SU-DHL-6 (cell line): ENCODE data around the gene BID.

Experiments
- H2AFZ ChIP-seq: fragments of 200-600 bp; sonication (generic); 2 replicates; pipeline ENCODE4 v1.6.1; 2014; ENCODE audit warnings: low read depth, mild to moderate bottlenecking, moderate library complexity, mixed read lengths, antibody characterized with exemption, low read length; ENCODE audit not compliant: severe bottlenecking
- H3F3A ChIP-seq: fragments of 200-600 bp; shearing (Covaris generic); 2 replicates; pipeline ENCODE4 v1.6.0; 2016; ENCODE audit warnings: antibody characterized with exemption, mild to moderate bottlenecking; ENCODE audit not compliant: insufficient read depth
- H3K27ac ChIP-seq: fragments of 200-600 bp; sonication (generic); 2 replicates; pipeline ENCODE4 v1.5.1; 2016; ENCODE audit warnings: low read depth, mild to moderate bottlenecking, low read length, moderate library complexity, mixed read lengths
- H3K27me3 ChIP-seq: fragments of 200-600 bp; sonication (generic), shearing (Covaris generic); 2 replicates; pipeline ENCODE4 v1.6.0; 2014; ENCODE audit warnings: mild to moderate bottlenecking, low read length
- H3K36me3 ChIP-seq: fragments of 200-600 bp; sonication (generic); 2 replicates; pipeline ENCODE4 v1.6.1; 2014; ENCODE audit warnings: mild to moderate bottlenecking, low read length, mixed read lengths
- H3K4me2 ChIP-seq: fragments of 300-600, 200-600 bp; shearing (Covaris generic), sonication (generic); 2 replicates; pipeline ENCODE4 v1.6.0; 2014; ENCODE audit warnings: low read length, low read depth, mild to moderate bottlenecking; ENCODE audit not compliant: poor library complexity, severe bottlenecking
- H3K4me3 ChIP-seq: fragments of 200-600 bp; sonication (generic); 2 replicates; pipeline ENCODE4 v1.5.1; 2014; ENCODE audit warnings: antibody characterized with exemption, low read length, mild to moderate bottlenecking, mixed read lengths; ENCODE audit not compliant: insufficient read depth, poor library complexity, severe bottlenecking
- H3K79me2 ChIP-seq: fragments of 200-600 bp; sonication (generic); 2 replicates; pipeline ENCODE4 v1.6.1; 2014; ENCODE audit warnings: mild to moderate bottlenecking, low read length, moderate library complexity; ENCODE audit not compliant: insufficient read depth
- H3K9ac ChIP-seq: fragments of 200-600 bp; sonication (generic); 2 replicates; pipeline ENCODE4 v1.7.0; 2014; ENCODE audit warnings: mild to moderate bottlenecking, low read length
- H3K9me2 ChIP-seq: fragments of 200-600 bp; sonication (generic); replicated peaks from 2 replicates; pipeline ENCODE4 v1.6.1; 2014; ENCODE audit warnings: low read length; ENCODE audit not compliant: insufficient read depth
- H3K9me3 ChIP-seq: fragments of 200-600 bp; sonication (generic); 2 replicates; pipeline ENCODE4 v1.6.1; 2014; ENCODE audit warnings: low read length, mixed read lengths; ENCODE audit not compliant: insufficient read depth
- H4K20me1 ChIP-seq: fragments of 200-600 bp; sonication (generic); 2 replicates; pipeline ENCODE4 v1.6.1; 2014; ENCODE audit warnings: low read depth, mild to moderate bottlenecking, antibody characterized with exemption, low read length, moderate library complexity, mixed read lengths
- EZH2phosphoT487 ChIP-seq: fragments of 200-600 bp; sonication (generic), shearing (Covaris generic); conservative IDR thresholded peaks from 2 replicates; pipeline ENCODE4 v1.6.1; 2018; ENCODE audit warnings: mild to moderate bottlenecking, antibody characterized with exemption, low read length, moderate library complexity, mixed read lengths
- TF ChIP-seq, protein P1 (sequence below): fragments of 200-600 bp; sonication (generic); IDR thresholded peaks from one replicate; pipeline ENCODE4 v1.5.1; 2017; ENCODE audit warnings: antibody characterized with exemption, mild to moderate bottlenecking, low read length, moderate library complexity; ENCODE audit not compliant: insufficient read depth, poor library complexity, severe bottlenecking

The BID gene

GRCh38 chr22:17795661-17796548 is 21.6 kb upstream of the BID start:
- no peaks in the 10 kb centered on the region for H3K36me3 ChIP-seq
- H4K20me1 ChIP-seq = no peaks in the 10 kb centered on the region
- H3K9me3 ChIP-seq = no peaks in the 10 kb centered on the region
- H3K79me2 ChIP-seq = no peaks in the 10 kb centered on the region
- H3K9me2 ChIP-seq = no peaks in the 10 kb centered on the region
- H3K4me2 ChIP-seq = no peak overlapping the region
- H3F3A ChIP-seq = no peaks in the 10 kb centered on the region
- H2AFZ ChIP-seq = no peak overlapping the region
- no peaks in the 10 kb centered on the region for H3K27me3 ChIP-seq
- H3K9ac ChIP-seq = no peak overlapping the region
- H3K27ac ChIP-seq = no peak overlapping the region
- no peak overlapping the region for H3K4me3 ChIP-seq
- TF ChIP-seq, protein P1, sequence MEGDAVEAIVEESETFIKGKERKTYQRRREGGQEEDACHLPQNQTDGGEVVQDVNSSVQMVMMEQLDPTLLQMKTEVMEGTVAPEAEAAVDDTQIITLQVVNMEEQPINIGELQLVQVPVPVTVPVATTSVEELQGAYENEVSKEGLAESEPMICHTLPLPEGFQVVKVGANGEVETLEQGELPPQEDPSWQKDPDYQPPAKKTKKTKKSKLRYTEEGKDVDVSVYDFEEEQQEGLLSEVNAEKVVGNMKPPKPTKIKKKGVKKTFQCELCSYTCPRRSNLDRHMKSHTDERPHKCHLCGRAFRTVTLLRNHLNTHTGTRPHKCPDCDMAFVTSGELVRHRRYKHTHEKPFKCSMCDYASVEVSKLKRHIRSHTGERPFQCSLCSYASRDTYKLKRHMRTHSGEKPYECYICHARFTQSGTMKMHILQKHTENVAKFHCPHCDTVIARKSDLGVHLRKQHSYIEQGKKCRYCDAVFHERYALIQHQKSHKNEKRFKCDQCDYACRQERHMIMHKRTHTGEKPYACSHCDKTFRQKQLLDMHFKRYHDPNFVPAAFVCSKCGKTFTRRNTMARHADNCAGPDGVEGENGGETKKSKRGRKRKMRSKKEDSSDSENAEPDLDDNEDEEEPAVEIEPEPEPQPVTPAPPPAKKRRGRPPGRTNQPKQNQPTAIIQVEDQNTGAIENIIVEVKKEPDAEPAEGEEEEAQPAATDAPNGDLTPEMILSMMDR = no peak
- TF ChIP-seq EZH2phosphoT487 = no peak

GRCh38 chr22:17794726-17795542 is 20.7 kb upstream of the BID start:
- Histone ChIP-seq H3K27ac (no peak overlapping the region), H3K9me3 (no peaks in the 10 kb centered on the region), H3K4me3 (no peak overlapping the region), H3K79me2 (no peaks in the 10 kb centered on the region), H3K9ac (no peak overlapping the region), H3K9me2 (no peaks in the 10 kb centered on the region), H3F3A (no peaks in the 10 kb centered on the region), H3K27me3 (no peaks in the 10 kb centered on the region), H3K4me2 (no peak overlapping the region), H4K20me1 (no peaks in the 10 kb centered on the region), H2AFZ (no peak overlapping the region), H3K36me3 (no peaks in the 10 kb centered on the region)
- no peak for TF ChIP-seq EZH2phosphoT487
- TF ChIP-seq, protein P1 = no peak

DNA sequence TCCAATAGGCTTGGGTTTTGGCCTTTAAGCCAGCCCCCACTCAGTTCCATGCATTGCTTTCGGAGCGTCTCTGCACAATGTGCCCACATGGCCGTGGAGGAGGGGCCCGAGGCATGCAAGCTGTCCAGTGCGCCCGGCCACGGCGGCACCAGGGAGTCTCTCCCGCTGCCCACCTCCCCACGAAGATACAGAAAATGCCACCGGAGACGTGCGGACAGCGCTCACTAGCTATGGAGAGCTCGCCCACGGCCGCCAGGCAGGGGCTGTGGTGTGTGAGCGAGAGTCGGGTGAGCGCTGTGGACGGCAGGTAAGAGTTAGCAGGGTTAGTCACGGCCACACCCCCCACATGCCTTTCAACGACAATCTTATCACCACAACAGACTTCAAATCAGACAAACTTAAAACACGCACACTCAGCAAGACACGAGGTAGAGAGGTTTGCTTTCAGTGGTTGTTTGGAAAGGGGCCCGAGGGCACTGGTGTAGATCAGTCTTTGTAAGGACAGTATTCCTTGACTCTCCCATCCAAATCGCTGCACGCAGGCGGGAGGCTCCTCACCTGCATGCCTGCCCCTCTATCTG is 18.7 kb upstream of the BID start:
- Histone ChIP-seq H3K9me3 (no peaks in the 10 kb centered on the region), H4K20me1 (no peaks in the 10 kb centered on the region), H3K36me3 (no peaks in the 10 kb centered on the region), H3K9me2 (no peaks in the 10 kb centered on the region), H3K79me2 (no peaks in the 10 kb centered on the region), H3K4me3 (no peak overlapping the region), H2AFZ (no peak overlapping the region), H3F3A (no peaks in the 10 kb centered on the region), H3K4me2 (no peak overlapping the region), H3K27me3 (no peaks in the 10 kb centered on the region), H3K9ac (no peak overlapping the region), H3K27ac (no peak overlapping the region)
- TF ChIP-seq, protein P1 = no peak
- TF ChIP-seq EZH2phosphoT487 = no peak
